Trophoblast cell (in vitro differentiated cells and primary cell): Measurements from ENCODE around the gene TNFRSF9.

Source experiments
- DNase-seq, 2 donors: peaks; one replicate each; pipeline ENCODE4 v3.0.0-alpha.2; 2016
- H2AFZ ChIP-seq: 2 replicates; pipeline ENCODE4 v1.6.1; 2013; ENCODE audit warnings: low read length, moderate library complexity, mild to moderate bottlenecking; ENCODE audit not compliant: insufficient read depth, poor library complexity
- H2AK5ac ChIP-seq: 2 replicates; pipeline ENCODE4 v1.6.1; 2013; ENCODE audit warnings: mild to moderate bottlenecking, low read length
- H2BK120ac ChIP-seq: 2 replicates; pipeline ENCODE4 v1.6.1; 2013; ENCODE audit warnings: low read length, mild to moderate bottlenecking, moderate library complexity; ENCODE audit not compliant: insufficient read depth, poor library complexity
- H2BK12ac ChIP-seq: 2 replicates; pipeline ENCODE4 v1.6.1; 2013; ENCODE audit warnings: mild to moderate bottlenecking, low read length, moderate library complexity
- H2BK5ac ChIP-seq: 2 replicates; pipeline ENCODE4 v1.6.1; 2013; ENCODE audit warnings: low read length, low read depth, moderate library complexity, mild to moderate bottlenecking; ENCODE audit not compliant: poor library complexity
- H3K14ac ChIP-seq: 2 replicates; pipeline ENCODE4 v1.6.1; 2013; ENCODE audit warnings: mild to moderate bottlenecking, low read length
- H3K18ac ChIP-seq: 2 replicates; pipeline ENCODE4 v1.6.1; 2013; ENCODE audit warnings: mild to moderate bottlenecking, low read length
- H3K23ac ChIP-seq: 2 replicates; pipeline ENCODE4 v1.6.1; 2013; ENCODE audit warnings: low read length
- H3K27ac ChIP-seq: 2 replicates; pipeline ENCODE4 v1.5.1; 2013; ENCODE audit warnings: low read depth, mild to moderate bottlenecking, inconsistent platforms, low read length, moderate library complexity
- H3K27me3 ChIP-seq: 2 replicates; pipeline ENCODE4 v1.6.1; 2013; ENCODE audit warnings: inconsistent platforms, mild to moderate bottlenecking, low read length, moderate library complexity; ENCODE audit not compliant: insufficient read depth
- H3K36me3 ChIP-seq, 2 experiments: 1 replicate in 1 of 2; 2 replicates in 1 of 2; pipeline ENCODE4 v1.6.1; 2013; ENCODE audit warnings: low read length in 2 of 2, mild to moderate bottlenecking in 2 of 2, moderate library complexity in 1 of 2; ENCODE audit not compliant: insufficient read depth in 2 of 2, control insufficient read depth in 1 of 2
- H3K4ac ChIP-seq: 2 replicates; pipeline ENCODE4 v1.6.1; 2013; ENCODE audit warnings: low read depth, mild to moderate bottlenecking, low read length, moderate library complexity
- H3K4me1 ChIP-seq, 2 experiments: 1 replicate in 1 of 2; 2 replicates in 1 of 2; pipeline ENCODE4 v1.6.1; 2013; ENCODE audit warnings: low read length in 2 of 2, mild to moderate bottlenecking in 2 of 2, moderate library complexity in 1 of 2; ENCODE audit not compliant: insufficient read depth in 2 of 2, control insufficient read depth in 1 of 2
- H3K4me2 ChIP-seq: 2 replicates; pipeline ENCODE4 v1.6.1; 2013; ENCODE audit warnings: inconsistent platforms, mild to moderate bottlenecking, low read length, moderate library complexity
- H3K4me3 ChIP-seq: 2 replicates; pipeline ENCODE4 v1.5.1; 2013; ENCODE audit warnings: mild to moderate bottlenecking, low read depth, low read length, inconsistent platforms
- H3K79me1 ChIP-seq: one replicate; pipeline ENCODE4 v1.6.1; 2013; ENCODE audit warnings: low read length
- H3K79me2 ChIP-seq: 2 replicates; pipeline ENCODE4 v1.6.1; 2013; ENCODE audit warnings: low read length, mild to moderate bottlenecking; ENCODE audit not compliant: control insufficient read depth, insufficient read depth, poor library complexity
- H3K9ac ChIP-seq: 2 replicates; pipeline ENCODE4 v1.6.1; 2013; ENCODE audit warnings: mild to moderate bottlenecking, low read length
- H3K9me3 ChIP-seq: 2 replicates; pipeline ENCODE4 v1.6.1; 2013; ENCODE audit warnings: low read depth, mild to moderate bottlenecking, control low read depth, inconsistent platforms, low read length; ENCODE audit not compliant: insufficient read depth
- H4K12ac ChIP-seq: 2 replicates; pipeline ENCODE4 v1.6.1; 2013; ENCODE audit warnings: low read depth, mild to moderate bottlenecking, low read length, moderate library complexity
- H4K8ac ChIP-seq: 2 replicates; pipeline ENCODE4 v1.6.1; 2013; ENCODE audit warnings: low read depth, mild to moderate bottlenecking, low read length, moderate library complexity
- H4K91ac ChIP-seq: one replicate; pipeline ENCODE4 v1.6.1; 2013; ENCODE audit warnings: low read depth, mild to moderate bottlenecking, low read length, moderate library complexity
- WGBS: extraction: QIAGEN DNeasy Blood & Tissue Kit; methylation state at CpG from one replicate; pipeline ENCODE4 v1.1.7; 2013; ENCODE audit warnings: missing lambda C conversion rate; ENCODE audit not compliant: insufficient read length, insufficient coverage; ENCODE audit errors: extremely low coverage; 5-methylcytosine and 5-hydroxymethylcytosine counted together

Gene TNFRSF9

GRCh38 chr1:7943251-7943650 lies 2.6 kb upstream of the TNFRSF9 start:
- Histone ChIP-seq H4K91ac (no peak overlapping the region), H2BK120ac (no peak overlapping the region), H3K4ac (no peak overlapping the region), H4K8ac (no peak overlapping the region), H3K4me2 (no peak overlapping the region), H3K79me2 (no peaks in the 10 kb centered on the region), H3K9me3 (peaks cover 2% of the 10 kb centered on the region), H2BK12ac (no peak overlapping the region), H4K12ac (no peak overlapping the region), H3K4me1 (peaks cover 2 to 5% of the 10 kb centered on the region in 2 experiments), H3K79me1 (no peaks in the 10 kb centered on the region), H3K14ac (no peak overlapping the region), H3K36me3 (no peaks in the 10 kb centered on the region), H2BK5ac (no peak overlapping the region), H3K27me3 (peaks cover 18% of the 10 kb centered on the region), H3K4me3 (no peak overlapping the region), H3K23ac (no peak overlapping the region), H2AFZ (no peak overlapping the region), H2AK5ac (no peak overlapping the region), H3K9ac (no peak overlapping the region), H3K27ac (no peak overlapping the region), H3K18ac (no peak overlapping the region)
- no CpG with 5 or more reads among the region's 2 CpGs for WGBS
- no peak for DNase-seq

- Histone ChIP-seq H3K9ac (no peak overlapping the region), H2BK120ac (no peak overlapping the region), H3K4me1 (peaks cover 2 to 5% of the 10 kb centered on the region in 2 experiments), H4K91ac (no peak overlapping the region), H3K4me2 (peak overlapping the region; percentile 1), H3K18ac (no peak overlapping the region), H3K23ac (no peak overlapping the region), H3K14ac (no peak overlapping the region), H2BK12ac (no peak overlapping the region), H3K79me1 (no peaks in the 10 kb centered on the region), H4K12ac (no peak overlapping the region), H3K27ac (no peak overlapping the region), H3K36me3 (no peaks in the 10 kb centered on the region), H3K9me3 (peaks cover 2% of the 10 kb centered on the region), H3K27me3 (peaks cover 18% of the 10 kb centered on the region), H3K4ac (no peak overlapping the region), H3K4me3 (no peak overlapping the region), H3K79me2 (no peaks in the 10 kb centered on the region), H2BK5ac (no peak overlapping the region), H4K8ac (no peak overlapping the region), H2AK5ac (no peak overlapping the region), H2AFZ (no peak overlapping the region)
- DNase-seq, result peak; percentile 16 to 46
- WGBS, result no CpG with 5 or more reads among the region's 40 CpGs
Observed at GRCh38 chr1:7942214-7942921, 1.7 kb upstream of the TNFRSF9 start.

- WGBS, result no CpG with 5 or more reads among the region's 9 CpGs
- H2AK5ac ChIP-seq, result no peak overlapping the region
Observed at GRCh38 chr1:7941437-7941793, 776 bp upstream of the TNFRSF9 start.

DNA sequence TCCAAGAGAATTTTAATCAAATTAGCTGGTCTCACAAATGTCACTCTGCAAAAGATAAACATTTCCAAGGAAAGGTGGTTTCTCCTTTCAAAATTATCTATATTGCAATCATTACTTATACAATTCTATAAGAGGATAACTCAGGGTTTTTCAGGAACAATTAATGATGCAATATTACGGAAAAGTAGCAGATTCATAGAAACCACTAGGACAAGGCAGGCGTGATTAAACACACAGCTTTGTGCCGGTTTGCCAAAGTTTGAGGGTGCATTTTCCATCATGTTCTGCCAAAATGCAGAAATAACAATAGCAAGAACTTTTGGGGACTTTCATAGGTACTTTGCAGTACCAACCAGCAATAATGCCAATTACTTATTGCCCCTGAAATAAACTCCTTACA lies 605 bp downstream of the TNFRSF9 start:
- Histone ChIP-seq H3K27ac (no peak overlapping the region), H2BK12ac (no peak overlapping the region), H3K9me3 (peaks cover 2% of the 10 kb centered on the region), H3K9ac (no peak overlapping the region), H3K4me2 (no peak overlapping the region), H3K14ac (no peak overlapping the region), H2AFZ (no peak overlapping the region), H4K91ac (no peak overlapping the region), H4K12ac (no peak overlapping the region), H3K27me3 (peaks cover 18% of the 10 kb centered on the region), H2BK120ac (no peak overlapping the region), H3K4me3 (no peak overlapping the region), H4K8ac (no peak overlapping the region), H3K79me2 (no peaks in the 10 kb centered on the region), H3K23ac (no peak overlapping the region), H3K36me3 (no peaks in the 10 kb centered on the region), H3K18ac (no peak overlapping the region), H3K4me1 (peaks cover 2 to 5% of the 10 kb centered on the region in 2 experiments), H2BK5ac (no peak overlapping the region), H2AK5ac (no peak overlapping the region), H3K79me1 (no peaks in the 10 kb centered on the region), H3K4ac (no peak overlapping the region)
- DNase-seq, result no peak
- no CpG with 5 or more reads among the region's 3 CpGs for WGBS

More at GRCh38 chr1:7941437-7941793, 776 bp upstream of the TNFRSF9 start:
- H3K36me3 ChIP-seq, result no peaks in the 10 kb centered on the region
- H3K4me3 ChIP-seq, result peak overlapping the region; percentile 13
- H3K4ac ChIP-seq, result no peak overlapping the region
- no peak overlapping the region for H4K91ac ChIP-seq
- no peak overlapping the region for H3K18ac ChIP-seq
- no peak overlapping the region for H3K14ac ChIP-seq
- H4K8ac ChIP-seq, result no peak overlapping the region
- no peak overlapping the region for H2BK5ac ChIP-seq
- peak in 1 of 2 donors; percentile 24 for DNase-seq
- no peak overlapping the region for H4K12ac ChIP-seq
- no peak overlapping the region for H3K23ac ChIP-seq
- H3K9me3 ChIP-seq, result peaks cover 2% of the 10 kb centered on the region
- no peak overlapping the region for H2BK120ac ChIP-seq
- H2BK12ac ChIP-seq, result no peak overlapping the region
- no peaks in the 10 kb centered on the region for H3K79me1 ChIP-seq
- no peak overlapping the region for H3K4me2 ChIP-seq
- H3K4me1 ChIP-seq, result peaks cover 2 to 5% of the 10 kb centered on the region in 2 experiments
- peak overlapping the region; percentile 59 for H3K9ac ChIP-seq
- H3K27me3 ChIP-seq, result peaks cover 18% of the 10 kb centered on the region
- H3K79me2 ChIP-seq, result no peaks in the 10 kb centered on the region
- no peak overlapping the region for H3K27ac ChIP-seq
- H2AFZ ChIP-seq, result no peak overlapping the region
